GM12874 (cell line): ENCODE measurements around the gene RAI1.

ENCODE experiments used
- CTCF ChIP-seq: IDR thresholded peaks from 2 replicates; pipeline ENCODE4 v1.5.1; 2011; ENCODE audit warnings: low read depth, mild to moderate bottlenecking, control low read depth, low read length, moderate library complexity; ENCODE audit not compliant: insufficient read depth

RAI1 gene

GRCh38 chr17:17820046-17820445 is 138.8 kb downstream of the RAI1 start:
- no peak for TF ChIP-seq CTCF

- TF ChIP-seq CTCF: no peak
Measured at GRCh38 chr17:17820463-17821158, 139.4 kb downstream of the RAI1 start.

GRCh38 chr17:17822189-17822588 is 140.9 kb downstream of the RAI1 start:
- TF ChIP-seq CTCF: no peak

- no peak for TF ChIP-seq CTCF
Measured at GRCh38 chr17:17822616-17823015, 141.4 kb downstream of the RAI1 start.

- no peak for TF ChIP-seq CTCF
Measured at GRCh38 chr17:17823433-17824118, 142.3 kb downstream of the RAI1 start.

- TF ChIP-seq CTCF: no peak
Measured at GRCh38 chr17:17824119-17824782, 143.0 kb downstream of the RAI1 start.

- TF ChIP-seq CTCF: no peak
Measured at GRCh38 chr17:17824783-17825614, 143.7 kb downstream of the RAI1 start.
